Immature natural killer cell (primary cell): ENCODE results near the gene ACBD3. TPM values are rescaled to one million over a fixed set of nuclear protein-coding genes. Genes with fewer than 3 reads are reported as not detected.

Source experiments
- DNase-seq, 3 donors: peaks; one replicate each; pipeline ENCODE4 v3.0.0; 2022; ENCODE audit warnings: mixed read lengths in 1 of 3
- H3K27ac Mint-ChIP-seq, 6 donors: one replicate each; pipeline ENCODE4 v1.8.0; 2020; ENCODE audit warnings: mixed read lengths in 6 of 6, mild to moderate bottlenecking in 5 of 6, inconsistent platforms in 4 of 6, moderate library complexity in 3 of 6
- H3K27me3 Mint-ChIP-seq, 3 donors: one replicate each; pipeline ENCODE4 v1.8.0; 2020 to 2021; ENCODE audit warnings: low read depth in 3 of 3, mild to moderate bottlenecking in 3 of 3, mixed read lengths in 3 of 3, moderate library complexity in 3 of 3, inconsistent platforms in 1 of 3
- H3K36me3 Mint-ChIP-seq, 3 donors: one replicate each; pipeline ENCODE4 v1.8.0; 2020; ENCODE audit warnings: mixed read lengths in 3 of 3, inconsistent platforms in 2 of 3, mild to moderate bottlenecking in 2 of 3
- H3K4me1 Mint-ChIP-seq, 2 donors: one replicate each; pipeline ENCODE4 v1.8.0; 2020; ENCODE audit warnings: inconsistent platforms in 2 of 2, mild to moderate bottlenecking in 2 of 2, mixed read lengths in 2 of 2, moderate library complexity in 1 of 2
- H3K4me3 Mint-ChIP-seq, 5 donors: one replicate each; pipeline ENCODE4 v1.8.0; 2020; ENCODE audit warnings: mild to moderate bottlenecking in 5 of 5, mixed read lengths in 5 of 5, inconsistent platforms in 3 of 5, moderate library complexity in 3 of 5
- H3K9me3 Mint-ChIP-seq, 6 donors: one replicate each; pipeline ENCODE4 v1.8.0; 2020; ENCODE audit warnings: mild to moderate bottlenecking in 6 of 6, mixed read lengths in 6 of 6, inconsistent platforms in 4 of 6, moderate library complexity in 3 of 6
- polyA plus RNA-seq, 3 donors: library from polyadenylated mRNA; unstranded; fragments of 300-500 nt; fragmentation: Illumina TruSeq; gene quantifications; one replicate each; pipeline ENCODE4 v1.2.3, GENCODE V29; 2021

The ACBD3 gene
- polyA plus RNA-seq, 3 donors from 2014 or later: 4.8 to 23.2 (median 11.2) TPM

GRCh38 chr1:226185141-226186036, 1.2 kb downstream of the ACBD3 start:
- Mint-ChIP-seq H3K4me3 (peak overlapping the region; percentile 88 to 96 (median 95)), H3K27ac (peak overlapping the region; percentile 90 to 95 (median 94)), H3K9me3 (no peaks in the 10 kb centered on the region), H3K27me3 (peaks cover 0 to 6% (median 0%) of the 10 kb centered on the region in 3 donors), H3K36me3 (no peaks in the 10 kb centered on the region), H3K4me1 (peaks cover 50 to 57% of the 10 kb centered on the region in 2 donors)
- DNase-seq: no peak

GRCh38 chr1:226181996-226182714, 4.4 kb downstream of the ACBD3 start:
- peaks cover 0 to 9% (median 0%) of the 10 kb centered on the region in 3 donors for H3K27me3 Mint-ChIP-seq
- H3K27ac Mint-ChIP-seq: peak overlapping the region in 5 of 6 donors; percentile 19 to 83 (median 62)
- H3K9me3 Mint-ChIP-seq: no peaks in the 10 kb centered on the region
- DNase-seq: no peak
- H3K4me1 Mint-ChIP-seq: peaks cover 63 to 78% of the 10 kb centered on the region in 2 donors
- H3K4me3 Mint-ChIP-seq: peak overlapping the region in 1 of 5 donors; percentile 7
- H3K36me3 Mint-ChIP-seq: peaks cover 0 to 3% (median 0%) of the 10 kb centered on the region in 3 donors

GRCh38 chr1:226176870-226177269, 9.7 kb downstream of the ACBD3 start:
- Mint-ChIP-seq H3K27ac (no peak overlapping the region), H3K9me3 (no peaks in the 10 kb centered on the region), H3K4me1 (peaks cover 41 to 75% of the 10 kb centered on the region in 2 donors), H3K36me3 (peaks cover 0 to 3% (median 0%) of the 10 kb centered on the region in 3 donors), H3K27me3 (peaks cover 0 to 3% (median 0%) of the 10 kb centered on the region in 3 donors), H3K4me3 (no peak overlapping the region)
- DNase-seq: no peak

GRCh38 chr1:226172589-226172988, 14.0 kb downstream of the ACBD3 start:
- Mint-ChIP-seq H3K9me3 (no peaks in the 10 kb centered on the region), H3K27ac (no peak overlapping the region), H3K4me3 (no peak overlapping the region)

GRCh38 chr1:226166341-226166740, 20.2 kb downstream of the ACBD3 start:
- no peak overlapping the region for H3K27ac Mint-ChIP-seq
- H3K36me3 Mint-ChIP-seq: peaks cover 4 to 18% (median 16%) of the 10 kb centered on the region in 3 donors

More at GRCh38 chr1:226172589-226172988, 14.0 kb downstream of the ACBD3 start:
- peaks cover 28 to 60% of the 10 kb centered on the region in 2 donors for H3K4me1 Mint-ChIP-seq
- H3K27me3 Mint-ChIP-seq: peaks cover 0 to 3% (median 0%) of the 10 kb centered on the region in 3 donors
- DNase-seq: no peak
- H3K36me3 Mint-ChIP-seq: peaks cover 0 to 3% (median 0%) of the 10 kb centered on the region in 3 donors

GRCh38 chr1:226164154-226164553, 22.4 kb downstream of the ACBD3 start:
- Mint-ChIP-seq H3K27me3 (no peaks in the 10 kb centered on the region), H3K36me3 (peaks cover 12 to 27% (median 24%) of the 10 kb centered on the region in 3 donors), H3K27ac (peak overlapping the region in 1 of 6 donors; percentile 18), H3K4me1 (peaks cover 20 to 33% of the 10 kb centered on the region in 2 donors), H3K4me3 (no peak overlapping the region), H3K9me3 (no peaks in the 10 kb centered on the region)
- DNase-seq: no peak

More at GRCh38 chr1:226166341-226166740, 20.2 kb downstream of the ACBD3 start:
- no peaks in the 10 kb centered on the region for H3K9me3 Mint-ChIP-seq
- peaks cover 0 to 2% (median 0%) of the 10 kb centered on the region in 3 donors for H3K27me3 Mint-ChIP-seq
- peaks cover 20 to 39% of the 10 kb centered on the region in 2 donors for H3K4me1 Mint-ChIP-seq
- H3K4me3 Mint-ChIP-seq: no peak overlapping the region
- DNase-seq: no peak

- Mint-ChIP-seq H3K4me1 (peaks cover 17 to 25% of the 10 kb centered on the region in 2 donors), H3K27ac (peak overlapping the region in 1 of 6 donors; percentile 42), H3K4me3 (no peak overlapping the region), H3K36me3 (peaks cover 12 to 32% (median 24%) of the 10 kb centered on the region in 3 donors), H3K27me3 (no peaks in the 10 kb centered on the region), H3K9me3 (no peaks in the 10 kb centered on the region)
- DNase-seq: no peak
These were observed 23.6 kb downstream of the ACBD3 start for GRCh38 chr1:226162898-226163297.

GRCh38 chr1:226158983-226159382, 27.6 kb downstream of the ACBD3 start:
- H3K27me3 Mint-ChIP-seq: no peaks in the 10 kb centered on the region
- peaks cover 16 to 40% of the 10 kb centered on the region in 2 donors for H3K4me1 Mint-ChIP-seq
- peaks cover 12 to 38% (median 17%) of the 10 kb centered on the region in 3 donors for H3K36me3 Mint-ChIP-seq
- no peak for DNase-seq
- peak overlapping the region in 2 of 6 donors; percentile 38 to 43 for H3K27ac Mint-ChIP-seq
- H3K9me3 Mint-ChIP-seq: no peaks in the 10 kb centered on the region
- H3K4me3 Mint-ChIP-seq: no peak overlapping the region

GRCh38 chr1:226158457-226158856, 28.1 kb downstream of the ACBD3 start:
- Mint-ChIP-seq H3K27me3 (no peaks in the 10 kb centered on the region), H3K27ac (peak overlapping the region; percentile 7 to 57 (median 42)), H3K4me1 (peaks cover 16 to 40% of the 10 kb centered on the region in 2 donors), H3K36me3 (peaks cover 13 to 39% (median 19%) of the 10 kb centered on the region in 3 donors), H3K4me3 (no peak overlapping the region), H3K9me3 (no peaks in the 10 kb centered on the region)
- DNase-seq: no peak

- Mint-ChIP-seq H3K27ac (peak overlapping the region in 5 of 6 donors; percentile 22 to 57 (median 45)), H3K4me1 (peaks cover 14 to 40% of the 10 kb centered on the region in 2 donors), H3K4me3 (no peak overlapping the region), H3K27me3 (no peaks in the 10 kb centered on the region), H3K9me3 (no peaks in the 10 kb centered on the region), H3K36me3 (peaks cover 16 to 46% (median 22%) of the 10 kb centered on the region in 3 donors)
- DNase-seq: no peak
These were observed 28.7 kb downstream of the ACBD3 start for GRCh38 chr1:226157761-226158316.

GRCh38 chr1:226154593-226154992, 31.9 kb downstream of the ACBD3 start:
- H3K27ac Mint-ChIP-seq: peak overlapping the region in 3 of 6 donors; percentile 16 to 62 (median 58)
- no peaks in the 10 kb centered on the region for H3K9me3 Mint-ChIP-seq
- H3K36me3 Mint-ChIP-seq: peaks cover 7 to 46% (median 12%) of the 10 kb centered on the region in 3 donors
- DNase-seq: no peak
- H3K4me1 Mint-ChIP-seq: peaks cover 8 to 31% of the 10 kb centered on the region in 2 donors
- no peak overlapping the region for H3K4me3 Mint-ChIP-seq
- peaks cover 0 to 2% (median 0%) of the 10 kb centered on the region in 3 donors for H3K27me3 Mint-ChIP-seq

- Mint-ChIP-seq H3K27ac (no peak overlapping the region), H3K27me3 (peaks cover 0 to 2% (median 0%) of the 10 kb centered on the region in 3 donors), H3K9me3 (no peaks in the 10 kb centered on the region), H3K4me1 (peaks cover 2 to 5% of the 10 kb centered on the region in 2 donors), H3K4me3 (no peak overlapping the region), H3K36me3 (peaks cover 12 to 53% (median 18%) of the 10 kb centered on the region in 3 donors)
- no peak for DNase-seq
These were observed 36.7 kb downstream of the ACBD3 start for GRCh38 chr1:226149806-226150205.

GRCh38 chr1:226148121-226148648, 38.4 kb downstream of the ACBD3 start:
- Mint-ChIP-seq H3K9me3 (no peaks in the 10 kb centered on the region), H3K27ac (peak overlapping the region in 1 of 6 donors; percentile 48), H3K36me3 (peaks cover 8 to 53% (median 20%) of the 10 kb centered on the region in 3 donors), H3K4me1 (no peaks in the 10 kb centered on the region), H3K4me3 (no peak overlapping the region), H3K27me3 (peaks cover 0 to 2% (median 0%) of the 10 kb centered on the region in 3 donors)
- DNase-seq: no peak
